HG02870 (cell line): ENCODE results near the gene LMO7.
A peak's percentile ranks its signal among the peaks of the same experiment; 100 is the strongest.
"Not testable (repeated sequence)": the region's sequence is repeated elsewhere in the genome, so short reads cannot be mapped to it uniquely, and the experiment has no call there.

ENCODE experiments used
- ATAC-seq: cut with Tn5 transposase; IDR thresholded peaks from one replicate; pipeline ENCODE4 v1.9.1; 2021; ENCODE audit warnings: mild to moderate bottlenecking, moderate library complexity; ENCODE audit not compliant: unreplicated experiment

LMO7 gene

GRCh38 chr13:75647126-75647784, 11.1 kb downstream of the LMO7 start:
- ATAC-seq = peak; percentile 86

DNA sequence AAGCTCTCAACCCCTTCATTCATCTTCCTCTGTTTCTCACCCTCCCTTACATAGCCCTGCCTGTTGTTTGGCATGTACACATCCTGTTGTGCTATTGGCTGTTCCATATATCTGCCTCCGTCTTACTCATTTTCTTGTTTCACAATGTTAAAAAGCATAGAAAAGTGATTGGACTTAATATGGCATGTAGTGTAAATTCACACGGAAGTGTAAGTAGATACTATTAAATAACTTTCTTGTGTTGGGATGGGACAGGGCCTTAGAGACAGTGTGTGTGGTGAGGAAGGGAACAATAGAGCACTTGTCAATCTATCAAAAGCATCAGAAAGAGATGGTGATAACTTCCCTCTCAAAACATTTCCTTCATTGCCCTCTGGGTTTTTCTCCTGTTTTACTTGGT, 12.3 kb downstream of the LMO7 start:
- no peak for ATAC-seq

- ATAC-seq = no peak
Measured at GRCh38 chr13:75651013-75651412, 14.9 kb downstream of the LMO7 start.

- no peak for ATAC-seq
Measured at GRCh38 chr13:75652726-75653125, 16.6 kb downstream of the LMO7 start.

DNA sequence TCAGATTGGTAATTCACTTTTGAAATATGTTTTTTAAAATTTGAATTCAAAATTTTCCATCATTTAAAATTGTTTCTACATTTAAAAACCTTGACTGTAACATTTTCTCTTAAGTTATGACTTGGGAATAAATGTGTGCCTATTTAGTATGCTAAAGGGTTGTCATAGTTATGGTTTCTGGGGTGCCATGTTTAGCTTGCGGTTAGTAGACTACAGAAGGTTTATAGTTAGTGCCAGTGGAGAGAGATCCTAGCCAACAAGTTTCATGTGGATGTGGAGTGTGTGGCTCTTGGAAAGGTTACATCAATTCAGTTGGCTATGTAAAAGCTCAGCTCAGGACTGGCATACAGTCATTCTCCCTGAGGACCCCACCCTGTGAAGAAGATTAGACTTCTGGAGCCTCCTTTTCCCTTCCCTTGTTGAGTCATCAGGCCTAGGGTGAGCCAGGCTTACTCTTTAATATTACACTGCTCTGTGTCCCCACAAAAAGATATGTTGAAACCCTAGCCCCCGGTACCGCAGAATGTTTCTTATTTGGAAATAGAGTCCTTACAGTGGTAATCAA, 20.4 kb downstream of the LMO7 start:
- ATAC-seq = no peak

DNA sequence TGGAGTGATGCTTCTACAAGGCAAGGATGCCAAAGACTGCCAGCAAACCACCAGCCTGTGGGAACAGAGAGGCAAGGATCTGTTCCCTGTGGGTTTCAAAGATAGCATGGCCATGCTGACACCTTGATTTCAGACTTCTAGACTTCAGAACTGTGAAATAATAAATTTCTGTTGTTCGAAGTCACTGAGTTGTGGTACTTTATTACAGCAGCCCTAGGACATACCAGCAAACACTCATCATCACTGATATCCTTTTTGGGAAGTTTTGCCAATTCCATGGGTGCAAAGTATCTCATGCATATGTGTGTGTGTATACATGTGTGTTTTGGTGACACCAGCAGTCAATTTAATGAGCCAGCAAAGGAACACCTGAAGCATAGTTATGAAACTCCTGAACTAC, 21.0 kb downstream of the LMO7 start:
- ATAC-seq = no peak

GRCh38 chr13:75660694-75661093, 24.6 kb downstream of the LMO7 start:
- peak; percentile 42 for ATAC-seq

GRCh38 chr13:75661443-75661842, 25.3 kb downstream of the LMO7 start:
- ATAC-seq = no peak

- no peak for ATAC-seq
Measured at GRCh38 chr13:75666646-75667351, 30.7 kb downstream of the LMO7 start.

- no peak for ATAC-seq
Measured at GRCh38 chr13:75669706-75670105, 33.6 kb downstream of the LMO7 start.

DNA sequence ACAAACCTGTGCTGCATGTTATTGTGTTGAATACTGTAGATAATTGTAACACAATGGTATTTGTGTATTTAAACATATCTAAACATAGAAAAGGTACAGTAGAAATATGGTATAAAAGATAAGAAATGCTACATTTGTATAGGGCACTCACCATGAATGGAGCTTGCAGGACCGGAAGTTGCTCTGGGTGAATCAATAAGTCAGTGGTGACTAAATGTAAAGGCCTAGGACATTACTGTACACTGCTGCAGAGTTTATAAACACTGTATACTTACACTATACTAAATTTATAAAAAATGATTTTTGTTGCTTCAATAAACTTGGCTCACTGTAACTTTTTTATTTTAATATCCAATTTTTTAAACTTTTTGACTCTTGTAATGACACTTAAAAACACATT, 34.4 kb downstream of the LMO7 start:
- ATAC-seq = no peak

DNA sequence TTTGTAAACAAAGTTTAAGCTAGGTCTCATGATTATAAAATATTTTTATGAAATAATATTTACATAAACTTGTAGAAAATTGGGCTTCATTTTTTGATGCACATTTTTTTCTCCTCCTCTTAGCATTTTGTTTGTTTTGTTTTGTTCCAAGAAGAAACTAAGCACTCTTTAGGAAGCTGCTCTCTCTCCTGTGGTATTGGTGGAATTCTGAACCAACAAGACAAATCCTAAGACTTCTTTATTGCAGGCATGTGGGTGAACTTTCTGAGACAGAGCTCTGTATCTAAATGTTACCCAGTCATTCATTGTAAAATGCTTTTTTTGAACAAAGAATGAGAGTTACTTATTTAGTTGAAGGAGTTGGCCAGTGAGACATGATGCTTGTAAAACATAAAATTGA, 39.3 kb downstream of the LMO7 start:
- no peak for ATAC-seq

GRCh38 chr13:75679459-75679858, 43.3 kb downstream of the LMO7 start:
- ATAC-seq = no peak

DNA sequence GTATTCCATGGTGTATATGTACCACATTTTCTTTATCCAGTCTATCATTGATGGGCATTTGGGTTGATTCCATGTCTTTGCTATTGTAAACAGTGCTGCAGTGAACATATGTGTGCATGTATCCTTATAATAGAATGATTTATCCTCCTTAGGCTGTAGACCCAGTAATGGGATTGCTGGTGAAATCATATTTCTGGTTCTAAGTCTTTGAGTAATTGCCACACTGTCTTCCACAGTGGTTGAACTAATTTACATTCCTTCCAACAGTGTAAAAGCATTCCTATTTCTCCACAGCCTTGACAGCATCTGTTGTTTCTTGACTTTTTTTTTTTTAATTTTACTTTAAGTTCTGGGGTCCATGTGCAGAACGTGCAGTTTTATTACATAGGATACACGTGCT, 44.1 kb downstream of the LMO7 start:
- ATAC-seq = not testable (repeated sequence)

GRCh38 chr13:75682326-75682725, 46.2 kb downstream of the LMO7 start:
- ATAC-seq = no peak

DNA sequence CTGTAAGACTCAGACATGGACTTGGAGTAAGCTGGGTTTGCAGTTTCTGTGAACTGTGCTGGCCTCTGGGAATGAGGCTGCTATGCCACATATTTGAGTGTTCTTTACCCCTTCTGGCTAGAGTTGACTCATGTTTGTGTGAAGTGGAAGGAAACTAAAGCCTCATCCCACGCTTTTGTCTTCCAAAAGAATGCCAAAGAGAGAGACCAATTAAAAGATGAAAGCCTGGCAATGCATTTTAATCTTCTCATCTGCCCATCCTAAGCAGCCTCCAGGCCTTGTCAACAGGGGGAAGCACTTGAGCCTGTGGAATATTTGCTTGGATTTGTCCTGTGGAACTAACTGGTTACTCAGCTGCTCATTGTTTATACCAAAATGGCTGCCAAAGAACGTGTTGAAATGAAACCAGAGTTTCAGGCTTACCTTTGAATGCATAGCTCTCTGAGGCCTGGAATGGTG, 49.1 kb downstream of the LMO7 start:
- no peak for ATAC-seq

DNA sequence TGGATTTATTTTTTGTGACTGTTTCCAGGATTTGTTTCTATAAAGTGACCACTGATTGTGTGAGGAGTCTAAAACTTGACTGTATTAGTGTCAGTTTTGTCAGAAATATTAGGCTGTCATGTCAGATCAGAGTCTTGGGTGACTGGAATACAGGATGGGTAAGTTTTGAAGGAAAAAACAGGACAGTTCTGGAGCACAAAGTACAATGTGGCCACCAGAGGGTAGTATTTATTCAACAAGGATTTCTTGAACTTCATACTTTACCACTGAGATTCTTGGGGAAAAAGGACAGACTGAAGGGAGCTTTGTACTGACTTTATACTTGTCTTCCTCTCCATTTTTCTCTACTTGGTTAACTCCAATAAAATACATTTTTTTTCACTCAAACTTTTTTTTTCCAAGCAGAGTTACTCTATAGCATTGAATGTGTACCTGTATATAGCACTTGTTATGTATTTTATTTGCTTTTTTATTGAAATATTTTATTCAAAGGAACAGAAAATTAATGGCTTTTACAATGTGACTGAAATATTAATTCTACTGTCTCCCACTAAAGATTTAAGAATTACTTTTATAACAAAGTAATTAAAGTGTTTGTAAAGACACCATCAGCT, 51.1 kb downstream of the LMO7 start:
- ATAC-seq = no peak

- ATAC-seq = no peak
Measured at GRCh38 chr13:75689686-75690085, 53.6 kb downstream of the LMO7 start.

DNA sequence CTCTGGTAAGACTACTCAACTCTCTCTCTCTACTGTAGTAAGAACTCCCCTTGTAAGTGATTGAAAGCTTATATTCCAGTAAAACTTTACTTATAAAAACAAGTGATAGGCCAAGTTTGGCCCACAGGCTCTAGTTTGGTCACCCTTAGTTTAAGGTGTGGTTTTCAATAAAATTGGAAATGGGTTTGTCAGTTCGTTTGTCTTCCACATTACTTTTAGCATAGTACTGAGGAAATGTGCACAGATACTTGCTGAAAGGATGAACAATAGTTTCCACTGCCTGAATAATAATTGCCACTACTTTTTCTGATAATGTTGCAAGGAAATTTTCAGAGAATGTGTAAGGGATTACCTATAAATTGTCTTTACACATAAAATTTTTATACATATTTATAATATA, 54.5 kb downstream of the LMO7 start:
- ATAC-seq = no peak

DNA sequence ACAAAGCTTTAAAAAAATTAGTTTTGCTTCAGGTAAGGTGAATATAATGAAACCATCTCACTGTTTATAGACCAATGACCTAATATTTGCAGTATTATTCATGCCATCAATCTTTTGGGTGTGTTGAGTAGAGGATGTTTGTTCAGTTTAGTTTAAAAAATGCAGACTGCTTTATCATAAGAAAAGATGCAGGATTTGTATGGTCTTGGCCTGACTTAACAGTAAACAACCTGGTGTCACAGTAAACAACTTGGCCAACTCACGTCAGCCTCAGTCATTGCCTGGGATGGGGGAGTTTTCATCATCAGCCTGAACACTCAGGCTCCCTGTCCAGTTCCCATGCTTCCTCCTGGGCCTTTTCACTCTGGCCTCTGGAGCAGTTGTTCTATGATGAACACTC, 55.1 kb downstream of the LMO7 start:
- ATAC-seq = no peak

DNA sequence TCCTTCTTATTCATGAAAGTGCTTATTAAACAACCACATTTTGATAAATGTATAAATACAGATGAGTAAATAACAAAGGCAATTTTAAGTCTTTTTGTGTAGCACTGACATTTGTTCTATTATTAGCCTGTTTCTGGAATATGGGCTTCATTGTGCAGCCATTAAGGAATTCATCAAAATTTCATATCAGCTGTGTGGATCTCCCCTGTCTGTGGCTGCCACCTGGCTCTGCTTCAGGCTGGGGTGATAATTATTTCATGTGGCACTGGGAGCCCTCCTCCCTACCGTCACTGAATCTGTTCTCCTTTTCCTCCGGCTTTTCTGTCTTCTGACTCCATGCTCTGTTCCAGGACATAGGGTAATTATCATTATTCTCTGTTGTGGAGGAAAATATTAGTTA, 57.1 kb downstream of the LMO7 start:
- no peak for ATAC-seq

GRCh38 chr13:75694722-75695121, 58.6 kb downstream of the LMO7 start:
- no peak for ATAC-seq
